ENCODE results near the gene ANGPTL8.

Gene ANGPTL8

DNA sequence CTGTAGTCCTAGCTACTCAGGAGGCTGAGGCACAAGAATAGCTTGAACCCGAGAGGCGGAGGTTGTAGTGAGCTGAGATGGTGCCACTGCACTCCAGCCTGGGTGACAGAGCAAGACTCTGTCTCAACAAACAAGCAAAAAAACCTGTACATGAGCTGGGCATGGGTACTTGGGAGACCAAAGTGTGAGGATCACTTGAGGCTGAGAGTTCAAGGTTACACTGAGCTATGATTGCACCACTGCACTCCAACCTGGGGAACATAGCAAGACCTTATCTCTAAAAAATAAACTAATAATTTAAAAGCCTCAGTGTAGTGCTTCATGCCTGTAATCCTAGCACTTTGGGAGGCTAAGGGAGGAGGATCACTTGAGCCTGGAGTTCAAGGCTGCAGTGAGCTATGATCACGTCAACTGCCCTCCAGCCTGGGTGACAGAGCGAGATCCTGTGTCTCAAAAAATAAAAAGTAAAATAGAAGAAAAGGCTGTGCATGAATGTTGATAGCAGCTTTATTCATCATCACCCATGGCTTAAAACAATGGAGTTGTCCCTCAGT, 35.2 kb downstream of the ANGPTL8 start:
- ChIA-PET CTCF (interaction anchor here (1.0 to 1.7 kb wide), 9 partner anchors 9 to 208 kb away, joined by 3 to 6 read pairs (median 3); no protein-coding TSS in a partner anchor), POLR2A (no interaction called here)
- no peak for DNase-seq (ENCODE audit: low read depth, low spot score)
- TF ChIP-seq, protein P1, sequence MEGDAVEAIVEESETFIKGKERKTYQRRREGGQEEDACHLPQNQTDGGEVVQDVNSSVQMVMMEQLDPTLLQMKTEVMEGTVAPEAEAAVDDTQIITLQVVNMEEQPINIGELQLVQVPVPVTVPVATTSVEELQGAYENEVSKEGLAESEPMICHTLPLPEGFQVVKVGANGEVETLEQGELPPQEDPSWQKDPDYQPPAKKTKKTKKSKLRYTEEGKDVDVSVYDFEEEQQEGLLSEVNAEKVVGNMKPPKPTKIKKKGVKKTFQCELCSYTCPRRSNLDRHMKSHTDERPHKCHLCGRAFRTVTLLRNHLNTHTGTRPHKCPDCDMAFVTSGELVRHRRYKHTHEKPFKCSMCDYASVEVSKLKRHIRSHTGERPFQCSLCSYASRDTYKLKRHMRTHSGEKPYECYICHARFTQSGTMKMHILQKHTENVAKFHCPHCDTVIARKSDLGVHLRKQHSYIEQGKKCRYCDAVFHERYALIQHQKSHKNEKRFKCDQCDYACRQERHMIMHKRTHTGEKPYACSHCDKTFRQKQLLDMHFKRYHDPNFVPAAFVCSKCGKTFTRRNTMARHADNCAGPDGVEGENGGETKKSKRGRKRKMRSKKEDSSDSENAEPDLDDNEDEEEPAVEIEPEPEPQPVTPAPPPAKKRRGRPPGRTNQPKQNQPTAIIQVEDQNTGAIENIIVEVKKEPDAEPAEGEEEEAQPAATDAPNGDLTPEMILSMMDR (IDR thresholded peaks at IDR 0.05; ENCODE audit: insufficient read depth, low read length, missing control alignments), result no peak
- no peak overlapping the region for H3K4me3 ChIP-seq (ENCODE audit: low read depth, low read length)

GRCh38 chr19:11278670-11279069, 39.3 kb downstream of the ANGPTL8 start:
- POLR2A ChIA-PET, result no interaction called here
- CTCF ChIA-PET, result interaction anchor here (0.7 to 2.9 kb wide), 4 partner anchors 10 to 204 kb away, joined by 3 to 10 read pairs (median 3); no protein-coding TSS in a partner anchor
- DNase-seq (ENCODE audit: low read depth, low spot score), result no peak
- TF ChIP-seq, protein P1 (IDR thresholded peaks at IDR 0.05; ENCODE audit: insufficient read depth, low read length, missing control alignments), result no peak
- no peak overlapping the region for H3K4me3 ChIP-seq (ENCODE audit: low read depth, low read length)

DNA sequence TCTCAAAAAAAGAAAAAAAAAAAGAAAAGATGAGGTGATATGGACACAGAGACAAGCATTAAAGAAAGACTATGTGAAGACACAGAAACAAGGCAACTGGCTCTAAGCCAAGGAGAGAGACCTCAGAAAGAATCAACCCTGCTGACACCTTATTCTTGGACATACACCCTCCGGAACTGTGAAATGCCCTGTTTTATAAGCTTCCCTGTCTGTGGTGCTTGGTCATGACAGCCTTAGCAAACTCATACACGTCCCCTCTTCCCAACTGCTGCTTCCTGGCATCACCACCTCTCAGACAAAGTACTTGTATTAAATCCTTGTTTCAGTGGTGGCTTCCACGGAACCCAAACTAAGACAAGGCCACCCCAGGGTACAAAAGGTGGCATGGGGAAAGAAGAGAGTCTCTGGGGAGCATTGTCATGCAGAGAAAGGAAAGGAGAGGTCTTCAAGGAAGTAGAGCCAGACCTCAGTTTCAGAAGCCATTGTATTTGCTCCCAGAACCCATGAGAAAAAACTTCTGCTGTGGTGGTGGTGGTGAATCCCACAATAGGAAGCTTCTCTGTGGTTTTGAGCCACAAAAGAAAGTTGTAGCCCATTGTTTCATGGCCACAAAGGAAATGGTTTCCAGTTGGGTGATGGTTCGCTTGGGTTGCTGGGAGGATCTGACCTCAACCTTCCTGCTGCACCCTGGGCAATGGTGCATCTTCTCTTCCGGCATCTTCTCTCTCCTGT, 40.3 kb downstream of the ANGPTL8 start:
- DNase-seq (ENCODE audit: low read depth, low spot score), result no peak
- H3K4me3 ChIP-seq (ENCODE audit: low read depth, low read length), result no peak overlapping the region
- POLR2A ChIA-PET, result no interaction called here
- TF ChIP-seq, protein P1 (IDR thresholded peaks at IDR 0.05; ENCODE audit: insufficient read depth, low read length, missing control alignments), result no peak
- CTCF ChIA-PET, result interaction anchor here (1.0 to 2.9 kb wide), 2 partner anchors 9 to 17 kb away, joined by 3 to 10 read pairs; no protein-coding TSS in a partner anchor

- TF ChIP-seq, protein P1 (IDR thresholded peaks at IDR 0.05; ENCODE audit: insufficient read depth, low read length, missing control alignments), result no peak
- no peak overlapping the region for H3K4me3 ChIP-seq (ENCODE audit: low read depth, low read length)
- no peak for DNase-seq (ENCODE audit: low read depth, low spot score)
- ChIA-PET CTCF (interaction anchor here (1.0 to 1.9 kb wide), 4 partner anchors 12 to 214 kb away, joined by 3 to 10 read pairs (median 5); no protein-coding TSS in a partner anchor), POLR2A (no interaction called here)
Observed at GRCh38 chr19:11281356-11282049, 42.1 kb downstream of the ANGPTL8 start.

DNA sequence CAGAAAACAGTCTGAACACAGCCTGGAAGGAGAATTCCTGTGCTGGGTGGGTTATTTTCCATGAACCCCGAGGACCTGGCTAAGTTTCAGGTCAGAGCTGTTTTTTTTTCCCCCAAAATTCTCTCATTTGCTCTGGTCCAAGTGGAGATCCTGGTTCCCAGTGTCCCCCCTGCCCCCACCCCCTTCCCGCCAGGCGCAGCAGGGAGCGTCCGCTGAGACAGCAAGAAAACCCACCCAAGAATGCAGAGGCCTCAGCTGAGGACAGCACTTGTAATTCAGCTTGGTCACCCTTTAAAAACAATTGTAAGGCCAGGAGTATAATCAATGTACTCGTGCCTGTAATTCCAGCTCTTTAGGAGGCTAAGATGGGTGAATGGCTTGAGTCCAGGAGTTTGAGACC, 45.1 kb downstream of the ANGPTL8 start:
- TF ChIP-seq, protein P1 (IDR thresholded peaks at IDR 0.05; ENCODE audit: insufficient read depth, low read length, missing control alignments), result no peak
- ChIA-PET POLR2A (interaction anchor here (0.7 kb wide), 1 partner anchor 93 kb away, joined by 3 read pairs; no protein-coding TSS in a partner anchor), CTCF (interaction anchor here (0.8 to 10.5 kb wide), 3 partner anchors 10 to 197 kb away, joined by 3 to 89 read pairs (median 3); partner anchors contain the start of gene ELAVL3)
- no peak overlapping the region for H3K4me3 ChIP-seq (ENCODE audit: low read depth, low read length)
- no peak for DNase-seq (ENCODE audit: low read depth, low spot score)
